Uterus (tissue), 4 donors: ENCODE results near the gene RABAC1. TPM values are rescaled to one million over a fixed set of nuclear protein-coding genes. Genes with fewer than 3 reads are reported as not detected.

Source experiments
- DNase-seq, 2 donors: peaks; one replicate each; pipeline ENCODE4 v3.0.0-alpha.2; 2019 to 2020
- H3K27ac ChIP-seq, 2 donors: fragments of 200-600 bp; sonication (generic); 1 replicate in 1 of 2; 2 replicates in 1 of 2; pipeline ENCODE4 v1.5.1; 2016 to 2018
- H3K27me3 ChIP-seq, 2 donors: fragments of 200-600 bp; sonication (generic); one replicate each; pipeline ENCODE4 v1.5.1; 2018 to 2019; ENCODE audit warnings: control low read depth in 1 of 2
- H3K36me3 ChIP-seq, 2 donors: fragments of 200-600 bp; sonication (generic); one replicate each; pipeline ENCODE4 v1.5.1; 2019; ENCODE audit warnings: control low read depth in 1 of 2
- H3K4me1 ChIP-seq, 2 donors: fragments of 200-600 bp; sonication (generic); one replicate each; pipeline ENCODE4 v1.5.1; 2018 to 2019; ENCODE audit warnings: control low read depth in 1 of 2
- H3K4me3 ChIP-seq, 2 donors: fragments of 200-600 bp; sonication (generic); 1 replicate in 1 of 2; 2 replicates in 1 of 2; pipeline ENCODE4 v1.5.1; 2018 to 2019; ENCODE audit warnings: mild to moderate bottlenecking in 1 of 2
- H3K9me3 ChIP-seq, 2 donors: fragments of 200-600 bp; sonication (generic); one replicate each; pipeline ENCODE4 v1.5.1; 2019; ENCODE audit warnings: control low read depth in 1 of 2
- POLR2A ChIP-seq, 2 donors: fragments of 450-650 bp; IDR thresholded peaks; one replicate each; pipeline ENCODE4 v1.6.1; 2016; ENCODE audit warnings: antibody characterized with exemption in 2 of 2, mild to moderate bottlenecking in 1 of 2, moderate library complexity in 1 of 2
- intact Hi-C: fragments of 100-400 bp; cut with DNase I; formaldehyde crosslinking; loops from one replicate; pipeline ENCODE4 v1.15.1; 2023; ENCODE audit warnings: low total_unique reads
- total RNA-seq, 4 donors: library from RNA; depleted of rRNA in 3 of 4; stranded (reverse); fragments of >200 nt in 3 of 4; gene quantifications; one replicate each; pipeline versions ENCODE4 v1.1.0 to v1.2.4, GENCODE V29; 2014 to 2023
- TF ChIP-seq, protein P1 (sequence below), 4 experiments: fragments of 200-600 bp in 2 of 4; fragments of 450-650 bp in 2 of 4; sonication (generic) in 2 of 4; IDR thresholded peaks; one replicate each; pipeline ENCODE4 v1.5.1; 2016 to 2019; ENCODE audit warnings: antibody characterized with exemption in 4 of 4, mild to moderate bottlenecking in 2 of 4, moderate library complexity in 1 of 4
- donor health status: DM: yes; HTN: yes; CAD: no.

RABAC1 gene
- total RNA-seq, 4 donors from 2014 or later = 83.0 to 223 (median 178) TPM

DNA sequence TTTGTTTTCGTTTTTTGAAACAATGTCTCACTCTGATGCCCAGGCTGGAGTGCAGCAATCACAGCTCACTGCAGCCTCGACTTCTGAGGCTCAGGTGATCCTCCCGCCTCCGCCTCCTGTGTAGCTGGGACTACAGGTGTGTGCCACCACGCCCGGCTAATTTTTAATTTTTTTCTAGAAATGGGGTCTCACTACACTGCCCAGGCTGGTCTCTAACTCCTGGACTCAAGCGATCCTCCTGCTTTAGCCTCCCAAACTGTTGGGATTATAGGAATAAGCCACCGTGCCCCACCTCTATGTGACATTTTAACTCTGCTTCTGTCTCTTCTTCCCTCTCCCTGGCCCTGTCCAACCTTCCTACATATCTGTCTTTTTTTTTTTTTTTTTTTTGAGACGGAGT lies 29.8 kb upstream of the RABAC1 start:
- intact Hi-C loops = no loop called here
- Histone ChIP-seq H3K27me3 (peaks cover 0 to 5% of the 10 kb centered on the region in 2 donors), H3K27ac (no peak overlapping the region), H3K36me3 (no peaks in the 10 kb centered on the region), H3K4me1 (peaks cover 0 to under 1% of the 10 kb centered on the region in 2 donors), H3K9me3 (no peaks in the 10 kb centered on the region), H3K4me3 (no peak overlapping the region)
- no peak for TF ChIP-seq POLR2A (IDR thresholded peaks at IDR 0.05)
- TF ChIP-seq, protein P1, sequence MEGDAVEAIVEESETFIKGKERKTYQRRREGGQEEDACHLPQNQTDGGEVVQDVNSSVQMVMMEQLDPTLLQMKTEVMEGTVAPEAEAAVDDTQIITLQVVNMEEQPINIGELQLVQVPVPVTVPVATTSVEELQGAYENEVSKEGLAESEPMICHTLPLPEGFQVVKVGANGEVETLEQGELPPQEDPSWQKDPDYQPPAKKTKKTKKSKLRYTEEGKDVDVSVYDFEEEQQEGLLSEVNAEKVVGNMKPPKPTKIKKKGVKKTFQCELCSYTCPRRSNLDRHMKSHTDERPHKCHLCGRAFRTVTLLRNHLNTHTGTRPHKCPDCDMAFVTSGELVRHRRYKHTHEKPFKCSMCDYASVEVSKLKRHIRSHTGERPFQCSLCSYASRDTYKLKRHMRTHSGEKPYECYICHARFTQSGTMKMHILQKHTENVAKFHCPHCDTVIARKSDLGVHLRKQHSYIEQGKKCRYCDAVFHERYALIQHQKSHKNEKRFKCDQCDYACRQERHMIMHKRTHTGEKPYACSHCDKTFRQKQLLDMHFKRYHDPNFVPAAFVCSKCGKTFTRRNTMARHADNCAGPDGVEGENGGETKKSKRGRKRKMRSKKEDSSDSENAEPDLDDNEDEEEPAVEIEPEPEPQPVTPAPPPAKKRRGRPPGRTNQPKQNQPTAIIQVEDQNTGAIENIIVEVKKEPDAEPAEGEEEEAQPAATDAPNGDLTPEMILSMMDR (IDR thresholded peaks at IDR 0.05) = no peak
- DNase-seq = no peak

DNA sequence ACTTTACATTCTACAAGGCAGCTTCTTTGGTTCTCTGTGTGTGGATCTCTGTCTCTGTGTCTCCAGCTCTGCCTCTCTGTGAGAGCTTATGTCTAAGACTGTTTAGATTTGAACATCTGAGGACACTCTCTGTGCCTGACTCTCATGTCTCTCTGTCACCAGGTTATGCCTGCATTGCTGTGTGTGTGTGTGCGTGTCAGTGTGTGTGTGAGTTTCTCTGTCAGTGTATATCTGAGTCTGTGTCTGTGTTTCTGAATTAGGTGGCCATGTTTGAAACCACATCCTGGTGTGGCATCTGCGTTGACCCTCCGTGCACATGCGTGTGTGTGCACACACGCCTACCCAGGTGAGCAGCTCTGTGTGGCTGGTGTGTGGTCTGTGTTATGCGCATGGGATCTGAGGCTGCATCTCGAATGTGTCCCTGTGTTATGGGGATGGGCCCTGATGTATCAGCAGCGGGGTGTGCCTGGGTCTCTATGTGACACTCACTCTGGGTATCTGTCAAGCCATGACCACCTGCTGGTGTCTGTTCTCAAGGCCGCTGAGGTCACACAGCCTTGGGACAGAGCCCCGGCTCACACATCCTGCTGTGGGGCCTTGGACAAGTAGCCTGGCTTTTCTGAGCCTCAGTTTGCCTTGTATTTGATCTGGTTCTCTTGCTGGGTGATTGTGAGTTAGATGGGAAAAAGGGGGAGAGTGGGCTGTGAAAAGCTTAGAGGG lies 28.2 kb upstream of the RABAC1 start:
- H3K4me1 ChIP-seq = no peaks in the 10 kb centered on the region
- no peaks in the 10 kb centered on the region for H3K36me3 ChIP-seq
- H3K27me3 ChIP-seq = no peaks in the 10 kb centered on the region
- no peaks in the 10 kb centered on the region for H3K9me3 ChIP-seq
- no peak for DNase-seq
- intact Hi-C loops = no loop called here
- H3K27ac ChIP-seq = no peak overlapping the region
- TF ChIP-seq POLR2A (IDR thresholded peaks at IDR 0.05) = no peak
- TF ChIP-seq, protein P1 (IDR thresholded peaks at IDR 0.05) = no peak
- no peak overlapping the region for H3K4me3 ChIP-seq

DNA sequence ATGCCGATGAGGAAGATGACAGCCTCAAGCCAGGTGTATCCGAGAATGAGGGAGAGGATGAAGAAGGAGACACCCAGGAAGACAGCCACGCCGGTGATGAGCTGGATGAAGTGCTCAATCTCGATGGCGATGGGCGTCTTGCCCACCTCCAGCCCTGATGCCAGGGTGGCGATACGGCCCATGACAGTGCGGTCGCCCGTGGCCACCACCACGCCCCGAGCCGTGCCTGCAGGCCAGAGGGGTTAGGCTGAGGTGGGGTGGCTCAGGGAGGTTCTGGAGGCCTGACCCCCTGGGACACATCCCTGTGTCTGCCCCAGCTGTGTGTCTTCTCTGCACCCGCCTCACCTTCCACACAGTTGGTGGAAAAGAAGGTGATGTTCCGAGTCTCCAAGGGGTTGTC lies 25.8 kb upstream of the RABAC1 start:
- Histone ChIP-seq H3K4me3 (no peak overlapping the region), H3K9me3 (no peaks in the 10 kb centered on the region), H3K27me3 (no peaks in the 10 kb centered on the region), H3K27ac (no peak overlapping the region), H3K4me1 (no peaks in the 10 kb centered on the region), H3K36me3 (no peaks in the 10 kb centered on the region)
- no peak for TF ChIP-seq POLR2A (IDR thresholded peaks at IDR 0.05)
- TF ChIP-seq, protein P1 (IDR thresholded peaks at IDR 0.05) = no peak
- no peak for DNase-seq
- intact Hi-C loops = no loop called here

DNA sequence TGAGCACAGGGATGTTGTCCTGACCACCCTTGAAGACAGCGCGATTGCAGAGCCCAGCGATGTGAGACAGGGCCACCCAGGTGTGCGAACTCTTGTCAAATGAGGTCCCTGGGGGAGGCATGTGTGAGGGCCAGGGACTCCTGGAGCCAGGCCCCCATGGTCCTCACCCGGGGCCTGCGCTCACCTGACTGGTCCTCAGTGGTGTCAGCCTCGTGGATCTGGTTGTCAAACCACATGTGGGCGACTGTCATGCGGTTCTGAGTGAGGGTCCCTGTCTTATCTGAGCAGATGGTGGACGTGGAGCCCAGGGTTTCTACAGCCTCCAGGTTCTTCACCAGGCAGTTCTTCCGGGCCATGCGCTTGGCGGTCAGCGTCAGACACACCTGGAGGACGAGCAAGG lies 22.6 kb upstream of the RABAC1 start:
- no peak for DNase-seq
- no peaks in the 10 kb centered on the region for H3K27me3 ChIP-seq
- no peaks in the 10 kb centered on the region for H3K4me1 ChIP-seq
- H3K36me3 ChIP-seq = no peaks in the 10 kb centered on the region
- no peaks in the 10 kb centered on the region for H3K9me3 ChIP-seq
- intact Hi-C loops = no loop called here
- TF ChIP-seq, protein P1 (IDR thresholded peaks at IDR 0.05) = no peak
- TF ChIP-seq POLR2A (IDR thresholded peaks at IDR 0.05) = no peak
- H3K27ac ChIP-seq = no peak overlapping the region
- no peak overlapping the region for H3K4me3 ChIP-seq

DNA sequence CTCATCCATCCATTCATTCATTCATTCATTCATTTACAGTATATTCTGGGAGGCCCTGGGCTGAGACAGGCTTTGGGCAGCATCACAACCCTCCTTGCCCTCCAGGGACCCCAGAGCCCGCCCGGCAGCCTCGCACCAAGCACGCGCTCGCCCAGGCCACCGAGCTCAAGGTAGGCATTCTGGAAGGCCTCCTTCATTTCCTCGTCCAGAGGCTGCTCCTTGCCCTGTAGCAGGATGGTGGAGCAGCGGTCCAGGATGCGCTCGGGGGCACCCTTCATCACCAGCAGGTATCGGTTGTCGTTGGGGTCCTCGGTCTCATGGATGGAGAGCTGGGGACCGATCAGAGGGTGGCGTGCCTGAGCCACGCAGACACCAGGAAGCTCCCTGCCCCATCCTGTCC lies 19.3 kb upstream of the RABAC1 start:
- H3K4me1 ChIP-seq = no peaks in the 10 kb centered on the region
- no peak overlapping the region for H3K4me3 ChIP-seq
- H3K36me3 ChIP-seq = no peaks in the 10 kb centered on the region
- no peak for DNase-seq
- H3K9me3 ChIP-seq = no peaks in the 10 kb centered on the region
- intact Hi-C loops = no loop called here
- no peaks in the 10 kb centered on the region for H3K27me3 ChIP-seq
- H3K27ac ChIP-seq = no peak overlapping the region
- TF ChIP-seq, protein P1 (IDR thresholded peaks at IDR 0.05) = no peak
- TF ChIP-seq POLR2A (IDR thresholded peaks at IDR 0.05) = no peak
